Pancreas (tissue), 10 donors: ENCODE results near the gene SLC25A19. TPM values are rescaled to one million over a fixed set of nuclear protein-coding genes. Genes with fewer than 3 reads are reported as not detected.

Experiments
- ATAC-seq, 4 donors: fragments of 200-7000 bp; cut with Tn5 transposase; one replicate each; pipeline versions ENCODE4 v1.8.0 to v1.9.1; 2020; ENCODE audit warnings: mild to moderate bottlenecking in 4 of 4, moderate library complexity in 4 of 4
- DNase-seq, 6 donors: peaks; one replicate each; pipeline ENCODE4 v3.0.0-alpha.2; 2020
- FAIRE-seq: peaks from 2 replicates; lab custom pipeline; 2012; peaks lifted over from hg19 to GRCh38; lab: Jason Lieb, UNC
- H3K27ac ChIP-seq, 4 donors: fragments of 200-600 bp; sonication (generic); 1 replicate in 3 of 4; 2 replicates in 1 of 4; pipeline versions ENCODE4 v1.5.0 to v1.8.0; 2020
- H3K27me3 ChIP-seq, 4 donors: fragments of 200-600 bp; one replicate each; pipeline ENCODE4 v1.8.0; 2021
- H3K36me3 ChIP-seq, 3 donors: fragments of 200-600 bp; sonication (generic) in 1 of 3; one replicate each; pipeline versions ENCODE4 v1.5.0 to v1.8.0; 2020 to 2021
- H3K4me1 ChIP-seq, 3 donors: fragments of 200-600 bp; one replicate each; pipeline ENCODE4 v1.8.0; 2021
- H3K4me3 ChIP-seq, 4 donors: fragments of 200-600 bp; sonication (generic) in 2 of 4; one replicate each; pipeline versions ENCODE4 v1.5.0 to v1.8.0; 2020 to 2021
- H3K9me3 ChIP-seq, 4 donors: fragments of 200-600 bp; one replicate each; pipeline ENCODE4 v1.8.0; 2021
- CTCF ChIP-seq, 4 donors: fragments of 200-600 bp; sonication (generic) in 3 of 4; IDR thresholded peaks; one replicate each; pipeline versions ENCODE4 v1.5.0 to v1.8.0; 2021; ENCODE audit warnings: antibody characterized with exemption in 4 of 4
- WGBS, 2 donors: extraction: QIAGEN DNeasy Blood & Tissue Kit; methylation state at CpG; one replicate each; pipeline ENCODE4 v1.1.7; 2013; 5-methylcytosine and 5-hydroxymethylcytosine counted together
- intact Hi-C, 3 donors: fragments of 100-400 bp; cut with DNase I; formaldehyde crosslinking; loops; one replicate each; pipeline versions ENCODE4 v1.11.1 to v1.14.2; 2022
- polyA plus RNA-seq, 2 donors: library from polyadenylated mRNA; stranded (reverse); fragments of 200-250 nt; gene quantifications; one replicate each; pipeline ENCODE4 v1.2.3, GENCODE V29; 2013
- total RNA-seq, 6 donors: library from RNA; stranded (reverse); fragmentation: NEBNext Ultra II Directional in 4 of 6; extraction: Animal tissue kit (Norgen Biotek cat#: 25700) in 4 of 6; gene quantifications; one replicate each; pipeline versions ENCODE4 v1.2.1 to v1.2.4, GENCODE V29; 2021 to 2023
- donor health status: healthy with polysubstance abuse.
- donor health status: DM: no; HTN: no; CAD: no; lungs with moderate emphysema.
- donor health status: DM: no; HTN: no; CAD: no.
- donor health status: control.
- donor health status: control.
- donor health status: Bipolar disorder and iron deficiency.
- donor health status: DM: yes; HTN: yes; CAD: no.
- donor health status: DM: no; HTN: no; CAD: no.
- donor health status: DM: no; HTN: no; CAD: no.
- donor health status: DM: yes; HTN: yes; CAD: no.

Gene SLC25A19
- total and polyA plus RNA-seq, 8 donors = 4.4 to 10.8 (median 7.6) TPM

- H3K36me3 ChIP-seq = peaks cover 3 to 14% (median 4%) of the 10 kb centered on the region in 3 donors
- no peak for TF ChIP-seq CTCF (IDR thresholded peaks at IDR 0.05)
- intact Hi-C loops = no loop called here
- peak; percentile 63 to 90 (median 79) for DNase-seq
- peaks cover 4 to 12% (median 7%) of the 10 kb centered on the region in 3 donors for H3K4me1 ChIP-seq
- WGBS, 2 donors = 0 to 1% methylated on average over 43 to 47 of the region's 47 CpGs
- ATAC-seq = peak; percentile 55 to 72 (median 64)
- no peak for FAIRE-seq
- peak overlapping the region; percentile 93 to 99 (median 96) for H3K27ac ChIP-seq
- no peaks in the 10 kb centered on the region for H3K9me3 ChIP-seq
- peak overlapping the region; percentile 80 to 94 (median 88) for H3K4me3 ChIP-seq
- H3K27me3 ChIP-seq = no peaks in the 10 kb centered on the region
These were observed 18.8 kb downstream of the SLC25A19 start for GRCh38 chr17:75270218-75270965.

GRCh38 chr17:75269844-75270217 is 19.4 kb downstream of the SLC25A19 start:
- TF ChIP-seq CTCF (IDR thresholded peaks at IDR 0.05) = no peak
- Histone ChIP-seq H3K4me1 (peaks cover 4 to 12% (median 7%) of the 10 kb centered on the region in 3 donors), H3K36me3 (peaks cover 3 to 16% (median 4%) of the 10 kb centered on the region in 3 donors), H3K4me3 (peak overlapping the region; percentile 80 to 94 (median 88)), H3K9me3 (no peaks in the 10 kb centered on the region), H3K27me3 (no peaks in the 10 kb centered on the region), H3K27ac (peak overlapping the region; percentile 93 to 99 (median 96))
- DNase-seq (no peak), FAIRE-seq (no peak), ATAC-seq (no peak)
- WGBS, 2 donors = 16% methylated on average over 6 of the region's 6 CpGs
- intact Hi-C loops = no loop called here

- no peak for DNase-seq
- 57 to 64% methylated on average over 13 to 14 of the region's 14 CpGs for WGBS, 2 donors
- Histone ChIP-seq H3K27me3 (no peaks in the 10 kb centered on the region), H3K27ac (no peak overlapping the region), H3K9me3 (no peaks in the 10 kb centered on the region), H3K4me3 (no peak overlapping the region), H3K36me3 (peaks cover 3 to 20% (median 4%) of the 10 kb centered on the region in 3 donors), H3K4me1 (peaks cover 4 to 11% (median 11%) of the 10 kb centered on the region in 3 donors)
- ATAC-seq = no peak
- no peak for TF ChIP-seq CTCF (IDR thresholded peaks at IDR 0.05)
- intact Hi-C loops = no loop called here
- FAIRE-seq = no peak
These were observed 21.6 kb downstream of the SLC25A19 start for GRCh38 chr17:75267411-75268232.

GRCh38 chr17:75267153-75267410 is 22.2 kb downstream of the SLC25A19 start:
- H3K27me3 ChIP-seq = no peaks in the 10 kb centered on the region
- no peak for TF ChIP-seq CTCF (IDR thresholded peaks at IDR 0.05)
- H3K27ac ChIP-seq = no peak overlapping the region
- WGBS, 2 donors = 60 to 77% methylated on average over 2 of the region's 2 CpGs
- H3K36me3 ChIP-seq = peaks cover 3 to 20% (median 4%) of the 10 kb centered on the region in 3 donors
- no peak for FAIRE-seq
- no peak for ATAC-seq
- H3K4me1 ChIP-seq = peaks cover 4 to 15% (median 6%) of the 10 kb centered on the region in 3 donors
- no peak for DNase-seq
- intact Hi-C loops = no loop called here
- H3K9me3 ChIP-seq = no peaks in the 10 kb centered on the region
- no peak overlapping the region for H3K4me3 ChIP-seq
